H1 (cell line): ENCODE measurements around the gene CC2D2A. TPM values are rescaled to one million over a fixed set of nuclear protein-coding genes. Genes with fewer than 3 reads are reported as not detected.

ENCODE experiments used
- CTCF ChIA-PET: fragments of 300-600 bp; sonication (Branson Sonifier 250); formaldehyde crosslinking; loops from one replicate; lab custom pipeline; 2021; ENCODE audit not compliant: partially characterized antibody; lab: Charles Lee
- POLR2A ChIA-PET: fragments of 300-600 bp; sonication (Branson Sonifier 250); formaldehyde crosslinking; loops from one replicate; lab custom pipeline; 2021; ENCODE audit warnings: inconsistent platforms; ENCODE audit not compliant: partially characterized antibody; lab: Charles Lee
- DNase-seq, 2 experiments: peaks; one replicate each; pipeline versions ENCODE4 v3.0.0 to v3.0.0-alpha.2; 2010 to 2022; ENCODE audit warnings: low spot score in 2 of 2, low read depth in 1 of 2, mixed read lengths in 1 of 2
- FAIRE-seq: peaks from 2 replicates; lab custom pipeline; 2011; peaks lifted over from hg19 to GRCh38; lab: Jason Lieb, UNC
- H2AFZ ChIP-seq: 2 replicates; pipeline ENCODE4 v1.8.1; 2012; ENCODE audit warnings: low read length, inconsistent platforms
- H2AK5ac ChIP-seq: 2 replicates; pipeline ENCODE4 v1.6.1; 2013; ENCODE audit warnings: low read depth, low read length
- H2BK120ac ChIP-seq: replicated peaks from 2 replicates; pipeline ENCODE3; 2013; ENCODE audit warnings: low read depth, low read length, inconsistent platforms
- H2BK12ac ChIP-seq: 2 replicates; pipeline ENCODE4 v1.6.1; 2013; ENCODE audit warnings: low read depth, low read length
- H2BK15ac ChIP-seq: 2 replicates; pipeline ENCODE4 v1.6.1; 2013; ENCODE audit warnings: low read length
- H2BK20ac ChIP-seq: 2 replicates; pipeline ENCODE4 v1.6.1; 2013; ENCODE audit warnings: low read length
- H2BK5ac ChIP-seq: 2 replicates; pipeline ENCODE4 v1.6.1; 2013; ENCODE audit warnings: low read depth, low read length
- H3K14ac ChIP-seq: 2 replicates; pipeline ENCODE4 v1.6.1; 2013; ENCODE audit warnings: inconsistent platforms; ENCODE audit not compliant: insufficient read length
- H3K18ac ChIP-seq: 2 replicates; pipeline ENCODE4 v1.6.1; 2013; ENCODE audit warnings: low read length; ENCODE audit errors: extremely low read depth
- H3K23ac ChIP-seq: 2 replicates; pipeline ENCODE4 v1.6.1; 2013; ENCODE audit warnings: inconsistent platforms; ENCODE audit not compliant: insufficient read length
- H3K23me2 ChIP-seq: 2 replicates; pipeline ENCODE4 v1.6.1; 2013; ENCODE audit warnings: low read depth, low read length
- H3K27ac ChIP-seq: 2 replicates; pipeline ENCODE4 v1.6.1; 2011; ENCODE audit warnings: low read depth, low read length, inconsistent platforms
- H3K27me3 ChIP-seq, 4 experiments: replicated peaks in 1 of 4; 1 replicate in 1 of 4; 2 replicates in 3 of 4; pipeline versions ENCODE4 v1.6.1 to v1.8.1; 2011 to 2013; ENCODE audit warnings: low read length in 3 of 4, mild to moderate bottlenecking in 3 of 4, inconsistent platforms in 2 of 4, mixed read lengths in 2 of 4, moderate library complexity in 1 of 4; ENCODE audit not compliant: control insufficient read depth in 3 of 4, insufficient read depth in 3 of 4; ENCODE audit errors: extremely low read depth in 1 of 4
- H3K36me3 ChIP-seq, 4 experiments: 2 replicates each; pipeline versions ENCODE4 v1.6.1 to v1.8.1; 2011 to 2013; ENCODE audit warnings: mild to moderate bottlenecking in 4 of 4, low read length in 3 of 4, moderate library complexity in 2 of 4, control low read depth in 1 of 4, inconsistent platforms in 1 of 4; ENCODE audit not compliant: insufficient read depth in 4 of 4, control insufficient read depth in 2 of 4
- H3K4ac ChIP-seq: replicated peaks from 2 replicates; pipeline ENCODE3; 2013; ENCODE audit warnings: low read length, low read depth, mixed read lengths, inconsistent platforms; ENCODE audit not compliant: insufficient read length
- H3K4me1 ChIP-seq, 4 experiments: replicated peaks in 1 of 4; 1 replicate in 1 of 4; 2 replicates in 3 of 4; pipeline versions ENCODE4 v1.6.1 to v1.8.1; 2011 to 2013; ENCODE audit warnings: low read length in 3 of 4, inconsistent platforms in 2 of 4, mixed read lengths in 1 of 4; ENCODE audit not compliant: insufficient read depth in 4 of 4, control insufficient read depth in 3 of 4
- H3K4me2 ChIP-seq, 2 experiments: 2 replicates each; pipeline versions ENCODE4 v1.6.1 to v1.8.1; 2011 to 2013; ENCODE audit warnings: low read depth in 2 of 2, low read length in 2 of 2, control low read depth in 1 of 2, inconsistent platforms in 1 of 2, mild to moderate bottlenecking in 1 of 2; ENCODE audit not compliant: insufficient read depth in 1 of 2
- H3K4me3 ChIP-seq, 4 experiments: fragments of 200-600, 300-600 bp in 1 of 4; sonication (generic), shearing (Covaris generic), sonication (Bioruptor Twin) in 1 of 4; 2 replicates each; pipeline versions ENCODE4 v1.5.1 to v1.8.1; 2011 to 2016; ENCODE audit warnings: low read length in 4 of 4, low read depth in 3 of 4, control low read depth in 2 of 4, inconsistent platforms in 2 of 4, mild to moderate bottlenecking in 2 of 4, mixed read lengths in 1 of 4, moderate library complexity in 1 of 4; ENCODE audit not compliant: insufficient read depth in 2 of 4; ENCODE audit errors: extremely low read depth in 1 of 4
- H3K56ac ChIP-seq: replicated peaks from 2 replicates; pipeline ENCODE3; 2013; ENCODE audit warnings: low read depth, mild to moderate bottlenecking, mixed read lengths, low read length, inconsistent platforms; ENCODE audit not compliant: insufficient read length
- H3K79me1 ChIP-seq: 2 replicates; pipeline ENCODE4 v1.6.1; 2013; ENCODE audit warnings: low read depth, low read length, control low read depth
- H3K79me2 ChIP-seq, 2 experiments: 2 replicates each; pipeline versions ENCODE4 v1.6.1 to v1.8.1; 2012 to 2013; ENCODE audit warnings: low read length in 2 of 2, mild to moderate bottlenecking in 2 of 2, inconsistent platforms in 1 of 2; ENCODE audit not compliant: insufficient read depth in 2 of 2, control insufficient read depth in 1 of 2
- H3K9ac ChIP-seq, 4 experiments: replicated peaks in 1 of 4; 1 replicate in 1 of 4; 2 replicates in 3 of 4; pipeline versions ENCODE4 v1.6.1 to v1.8.1; 2011 to 2013; ENCODE audit warnings: low read depth in 3 of 4, low read length in 3 of 4, control low read depth in 2 of 4, mild to moderate bottlenecking in 2 of 4, moderate library complexity in 2 of 4, inconsistent platforms in 1 of 4; ENCODE audit errors: extremely low read depth in 1 of 4
- H3K9me3 ChIP-seq, 2 experiments: 2 replicates each; pipeline versions ENCODE4 v1.6.1 to v1.8.1; 2012 to 2013; ENCODE audit warnings: mild to moderate bottlenecking in 2 of 2, moderate library complexity in 2 of 2, control low read depth in 1 of 2, inconsistent platforms in 1 of 2, low read depth in 1 of 2, low read length in 1 of 2, mixed read lengths in 1 of 2; ENCODE audit not compliant: insufficient read depth in 2 of 2
- H4K20me1 ChIP-seq, 2 experiments: replicated peaks in 1 of 2; 2 replicates each; pipeline versions ENCODE3 to v1.8.1; 2011 to 2013; ENCODE audit warnings: inconsistent platforms in 2 of 2, low read length in 2 of 2, mild to moderate bottlenecking in 1 of 2; ENCODE audit not compliant: insufficient read depth in 2 of 2, control insufficient read depth in 1 of 2
- H4K5ac ChIP-seq: 2 replicates; pipeline ENCODE4 v1.6.1; 2013; ENCODE audit warnings: low read length, low read depth, mixed read lengths, inconsistent platforms; ENCODE audit not compliant: insufficient read length
- H4K8ac ChIP-seq: 2 replicates; pipeline ENCODE4 v1.8.0; 2013; ENCODE audit warnings: mild to moderate bottlenecking, moderate library complexity, low read length, inconsistent platforms; ENCODE audit not compliant: insufficient read depth; ENCODE audit errors: extremely low read depth
- H4K91ac ChIP-seq: replicated peaks from 2 replicates; pipeline ENCODE3; 2013; ENCODE audit warnings: low read length, mixed read lengths, inconsistent platforms; ENCODE audit not compliant: insufficient read length
- BACH1 ChIP-seq: IDR thresholded peaks from 2 replicates; pipeline ENCODE4 v1.6.1; 2012; ENCODE audit warnings: low read length, improper control_type of control experiment
- CBX5 ChIP-seq: fragments of 300-800, 300-1000 bp; sonication (generic); IDR thresholded peaks from 2 replicates; pipeline ENCODE4 v1.7.1; 2016; ENCODE audit warnings: antibody characterized with exemption, low read length, low read depth
- CBX8 ChIP-seq: fragments of 300-800, 300-1000 bp; sonication (generic); IDR thresholded peaks from 2 replicates; pipeline ENCODE4 v1.7.1; 2016; ENCODE audit warnings: low read depth, low read length, borderline replicate concordance
- CEBPB ChIP-seq: IDR thresholded peaks from 2 replicates; pipeline ENCODE4 v1.6.1; 2012; ENCODE audit warnings: low read depth, low read length
- CREB1 ChIP-seq: IDR thresholded peaks from 2 replicates; pipeline ENCODE4 v1.6.1; 2012; ENCODE audit warnings: inconsistent platforms
- EZH2 ChIP-seq: fragments of 200-600 bp; sonication (generic); IDR thresholded peaks from 2 replicates; pipeline ENCODE4 v1.7.1; 2012; ENCODE audit warnings: low read depth, mild to moderate bottlenecking, moderate library complexity, low read length, inconsistent platforms; ENCODE audit not compliant: severe bottlenecking
- FOSL1 ChIP-seq: IDR thresholded peaks from 2 replicates; pipeline ENCODE4 v1.6.1; 2011; ENCODE audit warnings: mild to moderate bottlenecking, low read depth, low read length, moderate library complexity; ENCODE audit not compliant: insufficient read depth
- HDAC6 ChIP-seq: IDR thresholded peaks from one replicate; pipeline ENCODE4 v1.7.1; 2012; ENCODE audit warnings: low read depth, mild to moderate bottlenecking, inconsistent platforms, low read length, moderate library complexity
- JUN ChIP-seq: IDR thresholded peaks from 2 replicates; pipeline ENCODE4 v1.6.1; 2011; ENCODE audit warnings: low read depth, mild to moderate bottlenecking, improper control_type of control experiment, low read length
- NRF1 ChIP-seq: IDR thresholded peaks from 2 replicates; pipeline ENCODE4 v1.6.1; 2011; ENCODE audit warnings: mild to moderate bottlenecking, low read depth, low read length, improper control_type of control experiment
- POLR2AphosphoS5 ChIP-seq: IDR thresholded peaks from 2 replicates; pipeline ENCODE4 v1.6.1; 2011; ENCODE audit warnings: low read depth, low read length
- SAP30 ChIP-seq: fragments of 300-600 bp; sonication (generic); IDR thresholded peaks from 2 replicates; pipeline ENCODE4 v1.7.1; 2012; ENCODE audit warnings: low read length, moderate library complexity, mild to moderate bottlenecking, inconsistent platforms; ENCODE audit not compliant: insufficient read depth, insufficient replicate concordance
- SIX5 ChIP-seq: IDR thresholded peaks from 2 replicates; pipeline ENCODE4 v1.6.1; 2011; ENCODE audit warnings: mild to moderate bottlenecking, low read depth, low read length
- TBP ChIP-seq: IDR thresholded peaks from 2 replicates; pipeline ENCODE4 v1.6.1; 2011; ENCODE audit warnings: low read depth, low read length, improper control_type of control experiment
- USF2 ChIP-seq: IDR thresholded peaks from 2 replicates; pipeline ENCODE4 v1.6.1; 2011; ENCODE audit warnings: low read length, improper control_type of control experiment
- YY1 ChIP-seq: IDR thresholded peaks from 2 replicates; pipeline ENCODE4 v1.6.1; 2011; ENCODE audit warnings: low read depth, mild to moderate bottlenecking, low read length
- polyA plus RNA-seq, 7 experiments: library from polyadenylated mRNA; depleted of rRNA in 3 of 7; stranded (reverse) in 5 of 7; unstranded in 2 of 7; fragments of >200 nt in 5 of 7; fragments of 200-250 nt in 2 of 7; gene quantifications; 1 replicate in 5 of 7; 2 replicates in 1 of 7; 4 replicates in 1 of 7; pipeline versions ENCODE4 v1.2.1 to v1.2.3, GENCODE V29; 2011 to 2013; ENCODE audit warnings: missing spikeins in 2 of 7, mixed read lengths in 2 of 7
- total RNA-seq: library from RNA; stranded (reverse); fragmentation: NEBNext Ultra II Directional; extraction: Animal tissue kit (Norgen Biotek cat#: 25700); gene quantifications from 2 replicates; pipeline ENCODE4 v1.2.1, GENCODE V29; 2021

CC2D2A gene
- total and polyA plus RNA-seq, 2 of the 8 experiments (the other 6 are each of a cell fraction or from before 2014, with no cell fraction given): 11.0 to 12.2 TPM

DNA sequence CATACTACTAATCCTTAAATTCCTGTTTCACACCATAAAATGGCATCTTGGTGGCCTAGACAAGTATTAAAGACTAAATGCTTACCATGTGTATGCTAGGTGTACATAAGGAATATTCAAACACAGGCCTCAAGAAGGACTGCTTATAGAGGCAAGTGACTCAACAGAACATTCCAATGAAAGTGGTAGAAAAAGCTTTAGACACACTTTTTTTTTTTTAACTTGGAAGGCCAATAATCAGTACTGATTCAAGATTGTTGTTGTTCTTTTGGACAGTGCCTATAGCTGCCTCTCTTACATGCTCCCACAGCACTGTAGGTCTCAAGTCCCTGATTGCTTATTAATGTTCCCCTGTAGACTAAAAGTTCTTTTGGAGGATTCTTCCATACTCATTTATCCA, 107.8 kb downstream of the CC2D2A start:
- Histone ChIP-seq H2AFZ (no peak overlapping the region), H3K79me2 (no peaks in the 10 kb centered on the region), H3K36me3 (0 out of 8 replicates have a peak, but pooled peaks cover 0 to 2% (median 0%) of the 10 kb centered on the region in 4 experiments), H4K20me1 (no peaks in the 10 kb centered on the region), H3K4me3 (no peak overlapping the region), H4K5ac (no peak overlapping the region), H3K4ac (no peak overlapping the region), H2BK12ac (no peak overlapping the region), H3K9me3 (no peaks in the 10 kb centered on the region), H3K79me1 (no peaks in the 10 kb centered on the region), H4K8ac (no peak overlapping the region), H3K4me2 (no peak overlapping the region), H3K18ac (no peak overlapping the region), H3K27me3 (no peaks in the 10 kb centered on the region), H2BK15ac (no peak overlapping the region), H3K9ac (no peak overlapping the region), H4K91ac (no peak overlapping the region), H3K4me1 (no peaks in the 10 kb centered on the region), H3K23me2 (no peaks in the 10 kb centered on the region; the same call in 1 of the 2 replicates), H3K23ac (no peak overlapping the region), H2BK5ac (no peak overlapping the region), H2BK120ac (no peak overlapping the region), H2AK5ac (no peak overlapping the region), H2BK20ac (no peak overlapping the region), H3K14ac (no peak overlapping the region), H3K56ac (no peak overlapping the region), H3K27ac (no peak overlapping the region)
- CTCF ChIA-PET: interaction anchor here (1.0 to 1.6 kb wide), 5 partner anchors 12 to 98 kb away, joined by 3 to 4 read pairs (median 3); no protein-coding TSS in a partner anchor
- no peak for DNase-seq
- FAIRE-seq: no peak
- POLR2A ChIA-PET: interaction anchor here (1.3 kb wide), 1 partner anchor 105 kb away, joined by 3 read pairs; no protein-coding TSS in a partner anchor
- no peak for TF ChIP-seq SAP30
- TF ChIP-seq CEBPB: no peak
- TF ChIP-seq FOSL1: no peak
- no peak for TF ChIP-seq YY1
- no peak for TF ChIP-seq CBX5
- TF ChIP-seq POLR2AphosphoS5: no peak
- no peak for TF ChIP-seq SIX5
- TF ChIP-seq NRF1: no peak
- TF ChIP-seq JUN: no peak
- no peak for TF ChIP-seq TBP
- TF ChIP-seq CREB1: no peak
- TF ChIP-seq BACH1: no peak
- no peak for TF ChIP-seq USF2
- no peak for TF ChIP-seq HDAC6
- no peak for TF ChIP-seq EZH2
- TF ChIP-seq CBX8: no peak
